ENCODE measurements around the gene YIPF4. TPM values are rescaled to one million over a fixed set of nuclear protein-coding genes. Genes with fewer than 3 reads are reported as not detected.
"Not testable (repeated sequence)": the region's sequence is repeated elsewhere in the genome, so short reads cannot be mapped to it uniquely, and the experiment has no call there.

Gene YIPF4
- polyA plus RNA-seq, 1 donor (not counting 4 experiments of a cell fraction or from before 2014, with no cell fraction given) = 22.7 TPM

- no peaks in the 10 kb centered on the region for H4K20me1 ChIP-seq (ENCODE audit: control insufficient read depth, extremely low read depth, insufficient read depth, low read length)
- no peaks in the 10 kb centered on the region for H3K9me3 ChIP-seq (ENCODE audit: control insufficient read depth, low read depth, low read length)
These were observed 32.9 kb downstream of the YIPF4 start for GRCh38 chr2:32310577-32310976.

GRCh38 chr2:32314886-32315285, 37.2 kb downstream of the YIPF4 start:
- no peak for FAIRE-seq
- dilution Hi-C loops (cut with MboI; ENCODE audit: extremely low pct_ligation_motif_present, low sequenced_read_pairs) = no loop called here

More at GRCh38 chr2:32310577-32310976, 32.9 kb downstream of the YIPF4 start:
- DNase-seq (ENCODE audit: low read depth, low spot score) = no peak
- Histone ChIP-seq H3K27me3 (ENCODE audit: control insufficient read depth, extremely low read depth, insufficient read depth, low read length) (no peaks in the 10 kb centered on the region), H3K9me1 (ENCODE audit: control insufficient read depth, extremely low read depth, insufficient read depth, low read length) (no peaks in the 10 kb centered on the region), H3K9ac (ENCODE audit: control insufficient read depth, extremely low read depth, insufficient read depth, low read length) (no peak overlapping the region), H3K27ac (ENCODE audit: control insufficient read depth, insufficient read depth, low read length) (no peak overlapping the region), H3K4me1 (ENCODE audit: control insufficient read depth, extremely low read depth, insufficient read depth, low read length) (no peaks in the 10 kb centered on the region), H3K4me2 (ENCODE audit: control insufficient read depth, extremely low read depth, insufficient read depth, low read depth, low read length) (no peak overlapping the region), H3K79me2 (ENCODE audit: control insufficient read depth, insufficient read depth, low read length) (no peaks in the 10 kb centered on the region), H2AFZ (ENCODE audit: control insufficient read depth, low read length) (no peak overlapping the region), H3K4me3 (ENCODE audit: control insufficient read depth in 2 of 3, extremely low read depth in 1 of 3, insufficient read depth in 2 of 3, low read depth in 1 of 3, low read length in 3 of 3) (no peak overlapping the region), H3K36me3 (ENCODE audit: control insufficient read depth in 2 of 2, extremely low read depth in 1 of 2, insufficient read depth in 2 of 2, low read length in 2 of 2) (peaks cover 0 to 3% of the 10 kb centered on the region in 2 experiments)
- dilution Hi-C loops (cut with MboI; ENCODE audit: extremely low pct_ligation_motif_present, low sequenced_read_pairs) = no loop called here
- no peak for FAIRE-seq
- TF ChIP-seq, protein P1, sequence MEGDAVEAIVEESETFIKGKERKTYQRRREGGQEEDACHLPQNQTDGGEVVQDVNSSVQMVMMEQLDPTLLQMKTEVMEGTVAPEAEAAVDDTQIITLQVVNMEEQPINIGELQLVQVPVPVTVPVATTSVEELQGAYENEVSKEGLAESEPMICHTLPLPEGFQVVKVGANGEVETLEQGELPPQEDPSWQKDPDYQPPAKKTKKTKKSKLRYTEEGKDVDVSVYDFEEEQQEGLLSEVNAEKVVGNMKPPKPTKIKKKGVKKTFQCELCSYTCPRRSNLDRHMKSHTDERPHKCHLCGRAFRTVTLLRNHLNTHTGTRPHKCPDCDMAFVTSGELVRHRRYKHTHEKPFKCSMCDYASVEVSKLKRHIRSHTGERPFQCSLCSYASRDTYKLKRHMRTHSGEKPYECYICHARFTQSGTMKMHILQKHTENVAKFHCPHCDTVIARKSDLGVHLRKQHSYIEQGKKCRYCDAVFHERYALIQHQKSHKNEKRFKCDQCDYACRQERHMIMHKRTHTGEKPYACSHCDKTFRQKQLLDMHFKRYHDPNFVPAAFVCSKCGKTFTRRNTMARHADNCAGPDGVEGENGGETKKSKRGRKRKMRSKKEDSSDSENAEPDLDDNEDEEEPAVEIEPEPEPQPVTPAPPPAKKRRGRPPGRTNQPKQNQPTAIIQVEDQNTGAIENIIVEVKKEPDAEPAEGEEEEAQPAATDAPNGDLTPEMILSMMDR (optimal IDR thresholded peaks at IDR 0.05 in 1 of 3, IDR thresholded peaks at IDR 0.05 in 1 of 3, conservative IDR thresholded peaks at IDR 0.05 in 1 of 3; ENCODE audit: extremely low read depth in 1 of 3, insufficient read depth in 2 of 3, low read length in 3 of 3) = no peak
- no peak for TF ChIP-seq EZH2 (IDR thresholded peaks at IDR 0.05; ENCODE audit: low read length)

GRCh38 chr2:32328679-32329078, 51.0 kb downstream of the YIPF4 start:
- H2AFZ ChIP-seq (ENCODE audit: control insufficient read depth, low read length); H3K9me1 ChIP-seq (ENCODE audit: control insufficient read depth, extremely low read depth, insufficient read depth, low read length); H3K9ac ChIP-seq (ENCODE audit: control insufficient read depth, extremely low read depth, insufficient read depth, low read length); H3K36me3 ChIP-seq (ENCODE audit: control insufficient read depth in 2 of 2, extremely low read depth in 1 of 2, insufficient read depth in 2 of 2, low read length in 2 of 2); dilution Hi-C loops (cut with MboI; ENCODE audit: extremely low pct_ligation_motif_present, low sequenced_read_pairs); FAIRE-seq; H3K4me2 ChIP-seq (ENCODE audit: control insufficient read depth, extremely low read depth, insufficient read depth, low read depth, low read length); H3K4me3 ChIP-seq (ENCODE audit: control insufficient read depth in 2 of 3, extremely low read depth in 1 of 3, insufficient read depth in 2 of 3, low read depth in 1 of 3, low read length in 3 of 3); H3K27me3 ChIP-seq (ENCODE audit: control insufficient read depth, extremely low read depth, insufficient read depth, low read length); H4K20me1 ChIP-seq (ENCODE audit: control insufficient read depth, extremely low read depth, insufficient read depth, low read length); DNase-seq (ENCODE audit: low read depth, low spot score); H3K79me2 ChIP-seq (ENCODE audit: control insufficient read depth, insufficient read depth, low read length); H3K27ac ChIP-seq (ENCODE audit: control insufficient read depth, insufficient read depth, low read length); H3K4me1 ChIP-seq (ENCODE audit: control insufficient read depth, extremely low read depth, insufficient read depth, low read length); H3K9me3 ChIP-seq (ENCODE audit: control insufficient read depth, low read depth, low read length): not testable (repeated sequence)

More at GRCh38 chr2:32314886-32315285, 37.2 kb downstream of the YIPF4 start:
- Histone ChIP-seq H2AFZ (ENCODE audit: control insufficient read depth, low read length) (no peak overlapping the region), H3K9ac (ENCODE audit: control insufficient read depth, extremely low read depth, insufficient read depth, low read length) (no peak overlapping the region), H3K27ac (ENCODE audit: control insufficient read depth, insufficient read depth, low read length) (no peak overlapping the region), H3K36me3 (ENCODE audit: control insufficient read depth in 2 of 2, extremely low read depth in 1 of 2, insufficient read depth in 2 of 2, low read length in 2 of 2) (peaks cover 0 to 3% of the 10 kb centered on the region in 2 experiments), H3K27me3 (ENCODE audit: control insufficient read depth, extremely low read depth, insufficient read depth, low read length) (no peaks in the 10 kb centered on the region), H3K4me2 (ENCODE audit: control insufficient read depth, extremely low read depth, insufficient read depth, low read depth, low read length) (no peak overlapping the region), H3K9me3 (ENCODE audit: control insufficient read depth, low read depth, low read length) (no peaks in the 10 kb centered on the region), H3K9me1 (ENCODE audit: control insufficient read depth, extremely low read depth, insufficient read depth, low read length) (no peaks in the 10 kb centered on the region), H3K79me2 (ENCODE audit: control insufficient read depth, insufficient read depth, low read length) (no peaks in the 10 kb centered on the region), H3K4me3 (ENCODE audit: control insufficient read depth in 2 of 3, extremely low read depth in 1 of 3, insufficient read depth in 2 of 3, low read depth in 1 of 3, low read length in 3 of 3) (no peak overlapping the region), H3K4me1 (ENCODE audit: control insufficient read depth, extremely low read depth, insufficient read depth, low read length) (no peaks in the 10 kb centered on the region), H4K20me1 (ENCODE audit: control insufficient read depth, extremely low read depth, insufficient read depth, low read length) (no peaks in the 10 kb centered on the region)
- no peak for TF ChIP-seq EZH2 (IDR thresholded peaks at IDR 0.05; ENCODE audit: low read length)
- TF ChIP-seq, protein P1 (optimal IDR thresholded peaks at IDR 0.05 in 1 of 3, IDR thresholded peaks at IDR 0.05 in 1 of 3, conservative IDR thresholded peaks at IDR 0.05 in 1 of 3; ENCODE audit: extremely low read depth in 1 of 3, insufficient read depth in 2 of 3, low read length in 3 of 3) = no peak
- DNase-seq (ENCODE audit: low read depth, low spot score) = no peak

All from keratinocyte (primary cell).